Fibroblast of lung (primary cell): ENCODE data around the gene TMEM26. TPM values are rescaled to one million over a fixed set of nuclear protein-coding genes. Genes with fewer than 3 reads are reported as not detected.

Source experiments
- DNase-seq, 2 donors: peaks; one replicate each; pipeline versions ENCODE4 v3.0.0 to v3.0.0-alpha.2; 2010; ENCODE audit warnings: low read depth in 2 of 2
- H2AFZ ChIP-seq: 2 replicates; pipeline ENCODE4 v1.5.1; 2012; ENCODE audit warnings: low read length, control low read depth, inconsistent platforms
- H3K27ac ChIP-seq: 2 replicates; pipeline ENCODE4 v1.5.1; 2011; ENCODE audit warnings: low read length, control low read depth; ENCODE audit not compliant: insufficient read depth
- H3K27me3 ChIP-seq: 2 replicates; pipeline ENCODE4 v1.5.1; 2011; ENCODE audit warnings: mild to moderate bottlenecking, low read length; ENCODE audit not compliant: control insufficient read depth, insufficient read depth
- H3K36me3 ChIP-seq: 2 replicates; pipeline ENCODE4 v1.5.1; 2011; ENCODE audit warnings: low read length; ENCODE audit not compliant: control insufficient read depth, insufficient read depth
- H3K4me1 ChIP-seq: 2 replicates; pipeline ENCODE4 v1.5.1; 2011; ENCODE audit warnings: low read length; ENCODE audit not compliant: control insufficient read depth, insufficient read depth; ENCODE audit errors: extremely low read depth
- H3K4me2 ChIP-seq: 2 replicates; pipeline ENCODE4 v1.5.1; 2011; ENCODE audit warnings: low read length, control low read depth; ENCODE audit not compliant: insufficient read depth; ENCODE audit errors: extremely low read depth
- H3K4me3 ChIP-seq, 4 experiments: fragments of 200-600 bp in 1 of 4; sonication (generic) in 1 of 4; replicated peaks in 1 of 4; 2 replicates each; pipeline ENCODE4 v1.5.1; 2011 to 2016; ENCODE audit warnings: low read length in 4 of 4, low read depth in 3 of 4, mild to moderate bottlenecking in 3 of 4, control low read depth in 2 of 4, inconsistent platforms in 1 of 4, mixed read lengths in 1 of 4; ENCODE audit not compliant: insufficient read depth in 1 of 4; ENCODE audit errors: control extremely low read depth in 1 of 4
- H3K79me2 ChIP-seq: 2 replicates; pipeline ENCODE4 v1.5.1; 2012; ENCODE audit warnings: mild to moderate bottlenecking, low read length, inconsistent platforms; ENCODE audit not compliant: control insufficient read depth, insufficient read depth
- H3K9ac ChIP-seq: 2 replicates; pipeline ENCODE4 v1.5.1; 2011; ENCODE audit warnings: mild to moderate bottlenecking, low read length, control low read depth; ENCODE audit not compliant: insufficient read depth
- H3K9me3 ChIP-seq: 2 replicates; pipeline ENCODE4 v1.5.1; 2012; ENCODE audit warnings: low read depth, low read length; ENCODE audit not compliant: control insufficient read depth, insufficient read depth
- H4K20me1 ChIP-seq: 2 replicates; pipeline ENCODE4 v1.5.1; 2011; ENCODE audit warnings: low read length; ENCODE audit not compliant: control insufficient read depth, insufficient read depth; ENCODE audit errors: extremely low read depth
- EZH2 ChIP-seq: IDR thresholded peaks from 2 replicates; pipeline ENCODE4 v1.5.1; 2012; ENCODE audit warnings: low read length, control low read depth, mild to moderate bottlenecking; ENCODE audit errors: missing control alignments
- polyA plus RNA-seq, 2 donors: library from polyadenylated mRNA; depleted of rRNA in 1 of 2; stranded (reverse) in 1 of 2; unstranded in 1 of 2; fragments of >200 nt; gene quantifications; 2 replicates each; pipeline ENCODE4 v1.2.1, GENCODE V29; 2011 to 2012; ENCODE audit warnings: missing spikeins in 1 of 2
- total RNA-seq: library from RNA; depleted of rRNA; stranded (reverse); fragments of >200 nt; gene quantifications from 2 replicates; pipeline ENCODE4 v1.2.1, GENCODE V29; 2014
- TF ChIP-seq, protein P1 (sequence below), 2 donors: IDR thresholded peaks in 1 of 2; conservative IDR thresholded peaks in 1 of 2; 1 replicate in 1 of 2; 2 replicates in 1 of 2; pipeline ENCODE4 v1.5.1; 2011 to 2012; ENCODE audit warnings: low read length in 2 of 2, control low read depth in 1 of 2, inconsistent platforms in 1 of 2, low read depth in 1 of 2, mild to moderate bottlenecking in 1 of 2

The TMEM26 gene
- total and polyA plus RNA-seq, 2 donors (not counting 1 experiment from before 2014, with no cell fraction given) = 1.4 to 2.3 TPM

DNA sequence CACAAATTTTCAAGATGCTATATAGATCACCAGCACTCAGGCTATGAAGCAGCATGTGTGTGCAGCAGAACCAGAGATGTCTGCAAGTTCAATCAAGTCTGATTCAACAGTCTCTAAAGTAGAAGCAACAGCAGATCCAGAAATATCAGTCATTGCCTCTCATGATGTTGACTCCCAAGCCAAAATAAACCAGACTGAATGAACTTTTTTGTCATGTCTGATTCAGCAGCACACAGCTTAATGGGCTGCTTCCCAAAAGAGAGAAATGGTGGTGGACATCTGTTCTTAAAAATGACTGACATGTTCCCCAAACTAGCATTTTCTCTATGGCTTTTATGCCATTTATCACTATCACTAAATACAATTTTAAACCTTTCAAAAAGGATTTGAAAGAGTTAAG lies 53.8 kb downstream of the TMEM26 start:
- Histone ChIP-seq H3K9me3 (no peaks in the 10 kb centered on the region), H3K4me3 (no peak overlapping the region), H3K36me3 (no peaks in the 10 kb centered on the region), H3K27ac (no peak overlapping the region), H3K9ac (no peak overlapping the region), H3K79me2 (no peaks in the 10 kb centered on the region), H2AFZ (no peak overlapping the region), H3K4me1 (no peaks in the 10 kb centered on the region), H4K20me1 (no peaks in the 10 kb centered on the region), H3K4me2 (no peak overlapping the region), H3K27me3 (no peaks in the 10 kb centered on the region)
- no peak for TF ChIP-seq EZH2
- TF ChIP-seq, protein P1, sequence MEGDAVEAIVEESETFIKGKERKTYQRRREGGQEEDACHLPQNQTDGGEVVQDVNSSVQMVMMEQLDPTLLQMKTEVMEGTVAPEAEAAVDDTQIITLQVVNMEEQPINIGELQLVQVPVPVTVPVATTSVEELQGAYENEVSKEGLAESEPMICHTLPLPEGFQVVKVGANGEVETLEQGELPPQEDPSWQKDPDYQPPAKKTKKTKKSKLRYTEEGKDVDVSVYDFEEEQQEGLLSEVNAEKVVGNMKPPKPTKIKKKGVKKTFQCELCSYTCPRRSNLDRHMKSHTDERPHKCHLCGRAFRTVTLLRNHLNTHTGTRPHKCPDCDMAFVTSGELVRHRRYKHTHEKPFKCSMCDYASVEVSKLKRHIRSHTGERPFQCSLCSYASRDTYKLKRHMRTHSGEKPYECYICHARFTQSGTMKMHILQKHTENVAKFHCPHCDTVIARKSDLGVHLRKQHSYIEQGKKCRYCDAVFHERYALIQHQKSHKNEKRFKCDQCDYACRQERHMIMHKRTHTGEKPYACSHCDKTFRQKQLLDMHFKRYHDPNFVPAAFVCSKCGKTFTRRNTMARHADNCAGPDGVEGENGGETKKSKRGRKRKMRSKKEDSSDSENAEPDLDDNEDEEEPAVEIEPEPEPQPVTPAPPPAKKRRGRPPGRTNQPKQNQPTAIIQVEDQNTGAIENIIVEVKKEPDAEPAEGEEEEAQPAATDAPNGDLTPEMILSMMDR (conservative IDR thresholded peaks at IDR 0.05 in 1 of 2, IDR thresholded peaks at IDR 0.05 in 1 of 2; ENCODE audit: low read depth in 1 of 2, low read length in 2 of 2) = no peak
- peak; percentile 39 to 83 for DNase-seq

DNA sequence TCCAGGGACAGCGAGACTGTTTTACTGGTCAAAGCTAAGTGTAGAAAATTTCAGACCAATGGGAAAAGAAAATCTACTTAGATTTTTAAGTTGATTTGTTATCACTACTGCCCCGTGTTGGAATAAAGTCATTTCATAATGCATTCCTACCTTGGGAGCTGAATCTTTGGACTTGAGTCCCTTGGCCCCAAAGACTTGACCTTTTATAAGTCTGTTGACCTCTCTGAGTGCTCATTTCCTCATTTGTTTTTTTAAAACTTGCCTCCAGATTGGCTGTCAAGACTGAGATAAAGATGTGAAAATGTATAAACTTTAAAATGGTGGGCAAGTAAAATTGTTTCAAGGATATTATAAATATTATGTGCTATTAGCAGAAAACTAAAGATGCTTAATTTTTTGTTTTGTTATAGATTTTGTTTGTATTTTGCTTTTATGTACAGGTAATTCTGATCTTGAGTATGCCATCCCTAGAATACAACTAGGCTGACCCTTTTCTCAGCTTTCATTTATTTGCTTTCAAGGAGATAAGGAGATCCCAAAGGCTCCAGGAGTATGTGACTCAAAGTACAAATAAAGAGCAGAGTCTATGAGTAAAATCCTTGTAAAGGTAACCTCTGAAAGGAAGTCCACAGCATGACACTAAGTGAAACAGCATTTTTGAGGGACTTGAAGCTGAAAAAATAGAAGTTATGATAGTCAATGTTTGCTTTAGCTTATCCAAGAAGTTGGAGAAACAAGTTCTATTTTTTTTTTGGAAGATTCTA lies 54.6 kb downstream of the TMEM26 start:
- Histone ChIP-seq H3K4me2 (no peak overlapping the region), H3K9me3 (no peaks in the 10 kb centered on the region), H3K9ac (no peak overlapping the region), H3K27me3 (no peaks in the 10 kb centered on the region), H2AFZ (peak overlapping the region; percentile 80), H3K79me2 (no peaks in the 10 kb centered on the region), H3K4me3 (no peak overlapping the region), H3K36me3 (no peaks in the 10 kb centered on the region), H3K27ac (no peak overlapping the region), H4K20me1 (no peaks in the 10 kb centered on the region), H3K4me1 (no peaks in the 10 kb centered on the region)
- no peak for TF ChIP-seq EZH2
- TF ChIP-seq, protein P1 (conservative IDR thresholded peaks at IDR 0.05 in 1 of 2, IDR thresholded peaks at IDR 0.05 in 1 of 2; ENCODE audit: low read depth in 1 of 2, low read length in 2 of 2) = no peak
- peak in 1 of 2 donors; percentile 59 for DNase-seq

DNA sequence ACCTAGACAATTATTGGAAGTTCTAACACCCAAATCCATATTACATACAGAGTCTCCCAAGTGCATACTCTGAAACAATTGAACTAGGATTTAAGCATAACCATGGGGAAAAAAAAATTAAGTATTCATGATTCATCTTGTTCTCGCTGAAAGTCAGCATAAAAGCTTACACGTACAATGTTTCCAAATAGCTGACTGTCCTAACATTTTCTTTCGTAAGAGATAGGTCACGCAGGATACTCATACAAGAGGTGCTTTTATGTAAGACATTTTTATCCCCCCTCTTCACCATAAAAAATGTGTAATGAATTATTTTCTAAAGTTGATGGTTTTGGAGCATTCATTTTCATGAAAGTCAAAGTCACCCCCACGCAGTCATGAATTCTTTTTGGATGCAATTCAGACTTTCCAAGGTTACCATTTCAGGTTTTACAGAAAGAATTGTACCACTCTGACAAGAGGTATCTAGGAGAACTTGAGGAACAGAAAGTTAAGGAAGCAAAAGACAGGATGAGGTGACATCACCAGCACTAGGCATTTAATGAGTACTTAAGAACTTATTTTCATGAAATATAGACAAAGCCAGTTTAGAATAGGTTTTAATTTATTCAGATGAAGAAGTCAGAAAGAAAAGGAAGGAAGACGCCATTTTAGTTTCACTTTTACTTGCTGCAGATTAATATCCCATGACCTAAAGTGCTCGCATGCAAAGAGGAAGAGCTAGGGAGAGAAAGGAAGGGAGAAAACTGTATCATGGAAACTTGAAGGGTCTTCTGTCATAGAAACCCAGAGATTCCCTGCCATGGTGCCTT lies 55.8 kb downstream of the TMEM26 start:
- Histone ChIP-seq H3K27me3 (no peaks in the 10 kb centered on the region), H2AFZ (peak overlapping the region; percentile 80), H3K27ac (peak overlapping the region; percentile 43), H4K20me1 (no peaks in the 10 kb centered on the region), H3K79me2 (no peaks in the 10 kb centered on the region), H3K4me2 (peak overlapping the region; percentile 64), H3K9me3 (no peaks in the 10 kb centered on the region), H3K4me1 (no peaks in the 10 kb centered on the region), H3K4me3 (peak overlapping the region; percentile 14 to 40 (median 24)), H3K36me3 (no peaks in the 10 kb centered on the region), H3K9ac (no peak overlapping the region)
- TF ChIP-seq, protein P1 (conservative IDR thresholded peaks at IDR 0.05 in 1 of 2, IDR thresholded peaks at IDR 0.05 in 1 of 2; ENCODE audit: low read depth in 1 of 2, low read length in 2 of 2) = no peak
- TF ChIP-seq EZH2 = no peak
- DNase-seq = peak; percentile 69 to 73
